HG03378 (cell line): ENCODE data around the gene RAB31.

Source experiments
- ATAC-seq: cut with Tn5 transposase; IDR thresholded peaks from one replicate; pipeline ENCODE4 v1.9.1; 2021; ENCODE audit warnings: mild to moderate bottlenecking, moderate library complexity; ENCODE audit not compliant: unreplicated experiment

Gene RAB31

DNA sequence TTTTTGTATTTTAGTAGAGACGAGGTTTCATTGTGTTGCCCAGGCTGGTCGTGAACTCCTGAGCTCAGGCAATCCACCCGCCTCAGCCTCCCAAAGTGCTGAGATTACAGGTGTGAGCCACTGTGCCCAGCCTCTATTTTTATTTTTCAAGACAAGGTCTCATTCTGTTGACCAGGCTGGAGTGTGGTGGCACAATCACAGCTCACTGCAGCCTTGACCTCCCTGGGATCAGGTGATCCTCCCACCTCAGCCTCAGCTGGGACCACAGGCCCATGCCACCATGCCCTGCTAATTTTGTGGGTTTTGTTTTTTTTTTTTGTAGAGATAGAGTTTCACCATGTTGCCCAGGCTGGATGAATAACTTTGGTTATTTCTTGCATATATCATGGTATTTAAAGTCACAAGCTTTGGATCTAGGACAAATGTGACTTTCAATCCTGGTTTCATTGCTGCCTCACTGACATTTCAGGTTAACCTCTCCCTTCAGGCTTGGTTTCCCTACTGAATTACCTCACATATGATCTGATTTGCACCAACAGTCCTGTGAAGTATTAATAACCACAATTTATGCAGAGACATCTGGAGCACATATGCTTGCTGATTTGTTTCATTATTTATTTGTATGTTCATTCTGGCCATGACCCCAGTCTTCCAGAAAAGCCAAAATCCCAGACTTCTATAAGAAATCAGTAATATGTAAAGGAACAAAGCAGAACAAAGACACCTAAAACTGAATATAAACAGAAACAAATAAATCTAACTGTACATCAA lies 17.5 kb upstream of the RAB31 start:
- no peak for ATAC-seq

DNA sequence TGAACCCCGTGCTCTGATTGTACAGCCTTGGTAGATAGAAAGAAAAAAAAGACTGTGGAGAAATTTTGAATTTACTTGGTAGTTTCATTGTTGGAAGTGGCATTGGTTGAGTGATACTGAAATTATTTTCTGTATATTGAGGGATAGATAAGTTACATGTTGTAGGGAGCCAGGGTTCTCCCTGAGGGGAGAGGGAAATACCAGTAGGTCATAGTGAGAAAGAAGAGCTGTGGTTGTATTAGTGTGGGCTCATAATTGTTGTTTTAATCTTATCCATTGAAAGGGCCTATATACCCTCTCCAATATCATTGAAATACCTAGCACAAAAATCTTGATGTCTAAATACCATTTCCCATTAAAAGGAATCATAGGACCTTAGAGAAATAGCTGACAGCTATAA lies 16.9 kb upstream of the RAB31 start:
- ATAC-seq = peak; percentile 50

DNA sequence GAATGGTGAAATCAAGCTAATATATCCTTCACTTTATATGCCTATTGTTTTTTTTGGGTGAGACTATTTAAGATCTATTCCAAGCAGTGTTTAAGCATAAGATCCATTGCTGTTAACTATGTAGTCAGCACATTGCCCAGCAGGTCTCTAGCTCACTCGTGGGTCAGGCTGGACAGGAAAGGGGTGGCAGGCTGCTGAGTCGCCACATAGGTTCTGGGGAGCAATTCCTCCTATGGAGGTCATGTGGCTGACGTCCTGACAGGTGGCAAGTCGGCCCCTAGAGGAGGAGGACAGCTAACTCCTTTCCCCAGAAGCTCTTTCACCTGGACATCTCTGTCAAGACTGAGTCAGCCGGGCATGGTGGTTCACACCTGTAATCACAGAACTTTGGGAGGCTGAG lies 13.9 kb upstream of the RAB31 start:
- no peak for ATAC-seq

DNA sequence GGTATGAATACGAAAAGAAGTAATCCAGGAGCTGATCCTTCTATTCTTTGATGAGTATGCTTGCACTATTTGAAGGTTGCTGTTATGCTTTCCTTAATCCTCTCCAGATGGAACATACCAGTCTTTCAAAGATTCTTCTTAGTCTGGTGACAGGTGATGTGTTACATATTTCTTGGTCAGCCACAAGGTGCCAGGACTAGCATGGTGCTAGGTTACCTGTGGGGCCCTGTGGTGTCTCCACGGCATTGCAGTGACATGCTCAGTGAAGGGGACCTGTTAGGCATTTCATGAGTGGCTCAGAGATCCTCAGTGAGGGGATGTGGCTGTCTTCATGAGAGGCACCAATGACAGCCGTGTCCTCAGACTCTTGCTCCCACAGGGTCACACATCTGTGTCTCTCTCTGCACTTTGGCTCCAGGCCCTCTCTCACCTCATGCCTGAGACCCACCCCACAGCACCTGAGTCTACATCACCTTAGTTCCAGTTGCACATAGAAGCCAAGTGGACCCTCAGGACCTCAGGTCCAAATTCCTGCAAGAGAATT lies 13.1 kb upstream of the RAB31 start:
- no peak for ATAC-seq

- no peak for ATAC-seq
These were observed 12.5 kb upstream of the RAB31 start for GRCh38 chr18:9695605-9696004.

GRCh38 chr18:9696112-9696511 lies 12.0 kb upstream of the RAB31 start:
- no peak for ATAC-seq

DNA sequence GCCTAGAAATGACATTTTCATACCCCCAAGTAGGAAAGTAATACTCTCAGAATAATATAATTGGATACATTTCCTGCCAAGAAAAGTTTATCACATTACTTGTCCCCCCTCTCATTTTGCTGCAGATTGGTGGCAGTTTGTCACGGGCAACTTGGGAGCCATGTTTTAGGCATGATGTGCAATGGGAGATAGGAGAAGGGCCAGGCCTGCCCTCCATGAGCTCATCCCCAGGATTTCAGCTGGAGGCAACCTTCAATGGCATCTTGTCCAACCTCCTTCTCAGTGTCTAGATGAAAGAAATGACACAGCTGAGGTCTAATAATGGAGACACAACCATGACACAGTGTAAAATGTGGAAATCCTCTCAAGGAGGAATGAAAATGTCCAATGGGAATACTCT lies 11.4 kb upstream of the RAB31 start:
- no peak for ATAC-seq

DNA sequence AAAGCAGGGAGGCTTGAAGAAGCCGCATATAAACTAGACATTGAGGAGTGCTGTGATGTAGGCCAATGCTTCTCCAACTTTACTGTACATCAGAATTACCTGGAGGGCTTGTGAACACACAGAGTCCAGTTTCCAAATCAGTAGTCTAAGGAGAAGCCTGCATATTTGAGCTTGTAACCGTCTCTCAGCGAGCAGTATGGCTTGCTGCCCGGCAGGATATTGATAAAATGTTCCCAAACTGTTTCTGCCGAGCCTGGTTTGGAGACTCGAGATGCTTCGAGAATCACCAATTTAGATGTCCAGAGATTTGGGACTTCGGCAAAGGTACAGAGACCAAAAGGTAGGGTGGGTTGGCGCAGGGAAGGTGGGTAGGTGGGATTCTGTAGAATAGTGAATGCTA lies 11.0 kb upstream of the RAB31 start:
- ATAC-seq = no peak

GRCh38 chr18:9698497-9698896 lies 9.6 kb upstream of the RAB31 start:
- no peak for ATAC-seq

DNA sequence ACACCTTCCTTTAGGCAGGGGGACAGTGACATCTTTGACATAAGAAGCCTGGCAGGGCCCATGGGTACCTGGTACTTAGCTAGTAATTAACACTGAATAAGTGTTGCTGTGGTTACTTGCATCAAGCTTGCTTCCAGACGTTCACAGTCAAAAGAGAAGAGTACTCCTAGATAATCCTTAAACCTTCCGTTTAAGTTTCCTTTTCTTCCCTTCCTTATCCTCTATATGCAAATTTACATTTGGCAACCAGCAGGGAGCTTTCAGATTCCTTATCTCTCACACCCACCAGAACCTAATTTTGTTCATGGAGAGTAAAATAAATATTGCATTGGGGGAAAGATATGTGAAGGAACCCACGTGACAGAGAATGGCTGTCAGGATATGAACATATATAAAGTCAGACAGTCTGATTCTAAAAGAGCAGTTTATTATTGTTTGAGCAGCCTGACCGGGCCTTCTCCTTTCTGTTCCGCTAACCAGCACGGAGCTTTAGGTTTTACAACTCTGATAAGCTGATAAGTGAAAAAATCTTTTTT lies 7.8 kb upstream of the RAB31 start:
- ATAC-seq = no peak

DNA sequence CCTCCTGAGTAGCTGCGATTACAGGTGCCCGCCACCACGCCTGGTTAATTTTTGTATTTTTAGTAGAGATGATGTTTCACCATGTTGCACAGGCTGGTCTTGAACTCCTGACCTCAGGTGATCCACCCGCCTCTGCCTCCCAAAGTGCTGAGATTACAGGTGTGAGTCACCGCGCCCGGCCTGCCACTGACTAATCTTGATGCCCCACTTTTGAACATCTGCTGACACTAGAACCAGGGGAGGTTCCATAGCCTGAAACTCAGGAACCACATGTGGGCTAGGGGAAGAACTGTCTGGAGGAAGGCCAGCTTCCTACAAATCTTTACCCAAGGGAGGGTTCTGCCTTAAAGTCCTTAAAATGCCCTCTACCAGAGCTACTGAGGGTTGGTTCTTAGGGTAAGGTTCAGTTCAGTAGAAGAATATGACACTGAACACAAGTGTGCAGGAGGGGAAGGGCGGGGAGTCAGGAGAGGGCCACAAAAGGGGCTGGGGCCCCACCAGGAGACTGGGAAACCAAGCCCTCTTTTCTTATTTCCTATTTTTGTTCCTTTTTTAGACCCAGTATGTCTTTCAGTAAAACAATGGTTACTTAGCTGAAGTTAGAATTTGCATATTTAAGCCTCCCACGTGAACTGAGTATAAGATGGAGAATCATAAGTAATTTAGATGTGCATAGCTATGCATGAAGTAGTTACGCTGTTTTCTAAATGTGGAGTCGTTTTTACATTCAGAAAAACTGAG lies 6.3 kb upstream of the RAB31 start:
- no peak for ATAC-seq

GRCh38 chr18:9704233-9705118 lies 3.6 kb upstream of the RAB31 start:
- ATAC-seq = no peak

DNA sequence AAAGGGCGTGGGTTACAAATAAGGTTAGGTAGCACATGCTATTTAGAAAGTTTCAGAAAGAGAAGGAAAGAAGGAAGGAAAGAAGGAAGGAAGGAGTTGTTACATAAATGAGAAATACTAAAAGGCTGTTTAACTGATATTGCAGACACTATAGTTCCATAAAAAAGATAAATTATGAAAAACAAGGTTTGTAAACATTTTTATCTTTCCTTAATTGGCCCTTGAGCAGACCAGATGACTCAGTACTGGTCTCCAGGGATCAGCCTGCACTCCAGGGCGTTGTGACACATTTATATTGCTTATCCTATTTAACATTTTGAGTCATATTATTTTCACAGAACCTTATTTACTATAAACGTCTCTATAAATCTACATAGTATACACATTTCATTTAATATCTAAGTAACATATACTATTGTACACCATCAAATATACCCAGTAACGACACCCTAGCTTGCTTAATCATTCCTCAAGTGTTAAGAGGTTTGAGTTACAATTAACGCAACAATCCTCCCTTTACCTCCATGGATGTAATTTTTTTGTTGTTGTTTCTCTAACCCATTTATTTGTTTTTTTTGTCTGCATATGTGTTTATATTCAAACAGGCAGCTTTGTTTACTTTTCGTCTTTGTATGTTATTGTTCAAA lies 2.8 kb upstream of the RAB31 start:
- ATAC-seq = no peak

GRCh38 chr18:9706081-9706935 lies 1.8 kb upstream of the RAB31 start:
- ATAC-seq = no peak

GRCh38 chr18:9707381-9708056 lies 582 bp upstream of the RAB31 start:
- no peak for ATAC-seq

DNA sequence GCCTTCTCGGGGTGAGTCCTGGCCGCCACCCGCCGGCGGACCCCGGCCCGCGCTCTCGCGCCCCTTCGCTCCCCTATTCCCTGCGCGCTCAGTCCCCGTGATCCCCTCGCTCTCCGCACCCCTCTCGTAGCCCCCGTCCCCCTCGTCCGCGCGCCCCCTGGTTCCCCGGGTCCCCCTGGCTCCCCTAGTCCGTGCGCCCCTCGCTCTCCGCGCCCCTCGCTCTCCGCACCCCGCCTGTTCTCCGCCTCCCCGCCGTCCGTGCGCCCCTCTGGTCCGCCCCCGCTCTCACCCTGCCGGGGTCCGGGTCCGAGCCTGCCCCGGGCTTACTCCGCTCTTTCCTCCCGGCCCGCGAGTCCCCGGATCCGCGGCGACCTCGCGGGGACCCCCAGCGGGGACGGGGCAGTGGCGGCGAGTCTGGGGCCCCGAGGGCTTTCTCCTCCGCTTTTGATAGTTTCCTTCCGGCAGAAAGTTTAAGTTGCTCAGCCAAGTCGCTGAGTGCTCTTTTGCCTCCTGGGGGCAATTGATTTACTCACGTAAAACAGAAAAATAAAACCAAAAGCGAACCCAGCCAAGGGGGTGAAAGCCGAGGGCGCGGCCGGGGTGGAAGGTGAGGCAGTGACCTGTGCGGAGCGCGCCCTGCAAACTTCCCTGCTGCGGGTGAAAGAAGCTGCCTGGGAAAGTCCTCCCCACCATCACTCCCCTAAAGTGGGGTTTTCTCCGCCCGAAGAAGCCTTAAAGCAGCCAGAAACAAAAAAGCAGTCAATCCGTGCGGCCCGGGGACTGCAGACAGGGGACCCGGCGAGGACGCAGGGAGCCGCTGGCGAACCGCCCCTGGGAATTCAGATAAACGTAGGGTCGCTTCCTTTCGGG lies 568 bp downstream of the RAB31 start:
- ATAC-seq = no peak

GRCh38 chr18:9709304-9709877 lies 1.3 kb downstream of the RAB31 start:
- ATAC-seq = no peak

- no peak for ATAC-seq
These were observed 1.9 kb downstream of the RAB31 start for GRCh38 chr18:9710037-9710436.
